ENCODE results near the gene CFDP1.
"Not testable (repeated sequence)": the region's sequence is repeated elsewhere in the genome, so short reads cannot be mapped to it uniquely, and the experiment has no call there.

The CFDP1 gene

GRCh38 chr16:75458439-75458838 lies 25.1 kb upstream of the CFDP1 start:
- DNase-seq (ENCODE audit: low spot score): no peak

GRCh38 chr16:75458029-75458428 lies 24.7 kb upstream of the CFDP1 start:
- no peak for DNase-seq (ENCODE audit: low spot score)

- DNase-seq (ENCODE audit: low spot score): no peak
These were observed 24.2 kb upstream of the CFDP1 start for GRCh38 chr16:75457485-75458021.

GRCh38 chr16:75456971-75457370 lies 23.7 kb upstream of the CFDP1 start:
- DNase-seq (ENCODE audit: low spot score): no peak

GRCh38 chr16:75456486-75456885 lies 23.2 kb upstream of the CFDP1 start:
- DNase-seq (ENCODE audit: low spot score): not testable (repeated sequence)

GRCh38 chr16:75455677-75456076 lies 22.4 kb upstream of the CFDP1 start:
- peak; percentile 54 for DNase-seq (ENCODE audit: low spot score)

GRCh38 chr16:75452464-75453190 lies 19.3 kb upstream of the CFDP1 start:
- DNase-seq (ENCODE audit: low spot score): no peak

- no peak for DNase-seq (ENCODE audit: low spot score)
These were observed 13.1 kb upstream of the CFDP1 start for GRCh38 chr16:75446416-75446815.

- DNase-seq (ENCODE audit: low spot score): no peak
These were observed 12.0 kb upstream of the CFDP1 start for GRCh38 chr16:75445298-75445697.

GRCh38 chr16:75443298-75443697 lies 10.0 kb upstream of the CFDP1 start:
- no peak for DNase-seq (ENCODE audit: low spot score)

GRCh38 chr16:75433732-75434413 lies 570 bp upstream of the CFDP1 start:
- DNase-seq (ENCODE audit: low spot score): peak; percentile 66

- no peak for DNase-seq (ENCODE audit: low spot score)
These were observed 3.5 kb downstream of the CFDP1 start for GRCh38 chr16:75429621-75430403.

GRCh38 chr16:75426524-75426923 lies 6.8 kb downstream of the CFDP1 start:
- DNase-seq (ENCODE audit: low spot score): not testable (repeated sequence)

GRCh38 chr16:75424105-75424762 lies 9.1 kb downstream of the CFDP1 start:
- not testable (repeated sequence) for DNase-seq (ENCODE audit: low spot score)

- no peak for DNase-seq (ENCODE audit: low spot score)
These were observed 9.6 kb downstream of the CFDP1 start for GRCh38 chr16:75423723-75424104.

GRCh38 chr16:75421820-75422126 lies 11.5 kb downstream of the CFDP1 start:
- DNase-seq (ENCODE audit: low spot score): no peak

GRCh38 chr16:75420987-75421819 lies 12.1 kb downstream of the CFDP1 start:
- DNase-seq (ENCODE audit: low spot score): peak; percentile 85

- no peak for DNase-seq (ENCODE audit: low spot score)
These were observed 16.3 kb downstream of the CFDP1 start for GRCh38 chr16:75416904-75417565.

- DNase-seq (ENCODE audit: low spot score): no peak
These were observed 18.0 kb downstream of the CFDP1 start for GRCh38 chr16:75415169-75415905.

GRCh38 chr16:75413951-75414350 lies 19.4 kb downstream of the CFDP1 start:
- no peak for DNase-seq (ENCODE audit: low spot score)

Data from D341Med (cell line).